CD4-positive, alpha-beta T cell treated with Interleukin-6 at 100 ng/mL for 8 hours (primary cell): ENCODE results near the gene ATF3.
A peak's percentile ranks its signal among the peaks of the same experiment; 100 is the strongest.

Experiments used
- DNase-seq: peaks from one replicate; pipeline ENCODE4 v3.0.0-alpha.2; 2020; ENCODE audit warnings: mixed read lengths, low spot score

Gene ATF3

DNA sequence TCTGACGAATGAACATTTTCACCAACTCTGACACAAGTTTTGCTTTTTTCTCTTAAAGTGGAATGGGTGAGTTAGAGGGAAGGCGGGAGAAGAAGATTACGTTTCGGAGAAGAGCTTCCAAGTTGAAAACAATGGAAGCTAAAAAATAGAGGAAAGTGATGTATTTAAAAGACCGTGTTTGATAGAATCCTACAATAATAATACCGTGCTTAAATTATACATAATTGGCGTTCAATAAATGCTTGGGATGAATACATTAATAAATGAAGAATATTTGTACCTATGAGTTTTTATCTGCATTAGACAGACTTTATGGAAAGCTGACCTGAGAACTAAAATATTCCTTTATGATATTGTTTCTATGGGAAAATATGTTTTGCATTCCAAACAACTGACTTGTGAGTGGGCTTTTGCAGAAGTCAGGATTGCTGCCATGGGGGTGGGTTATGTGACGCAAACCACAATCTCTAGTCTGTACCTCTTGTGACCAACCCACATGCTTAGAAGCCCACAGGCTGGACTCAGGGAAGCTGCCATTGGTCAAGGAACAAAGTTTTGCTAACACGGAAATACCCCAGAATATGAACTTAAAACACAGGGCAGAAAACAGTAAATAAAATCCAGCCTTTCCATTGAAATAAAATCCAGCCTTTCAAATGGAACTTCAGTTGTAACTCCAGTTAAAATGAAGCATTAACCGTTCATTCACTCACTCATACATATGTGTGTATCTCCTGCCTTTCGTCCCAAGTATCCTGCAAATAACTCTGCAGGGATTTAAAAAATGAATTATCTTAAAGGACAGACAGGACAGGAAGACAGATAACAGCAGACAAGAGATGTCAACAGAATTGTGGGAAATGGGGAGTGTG, 21.3 kb upstream of the ATF3 start:
- DNase-seq = no peak

DNA sequence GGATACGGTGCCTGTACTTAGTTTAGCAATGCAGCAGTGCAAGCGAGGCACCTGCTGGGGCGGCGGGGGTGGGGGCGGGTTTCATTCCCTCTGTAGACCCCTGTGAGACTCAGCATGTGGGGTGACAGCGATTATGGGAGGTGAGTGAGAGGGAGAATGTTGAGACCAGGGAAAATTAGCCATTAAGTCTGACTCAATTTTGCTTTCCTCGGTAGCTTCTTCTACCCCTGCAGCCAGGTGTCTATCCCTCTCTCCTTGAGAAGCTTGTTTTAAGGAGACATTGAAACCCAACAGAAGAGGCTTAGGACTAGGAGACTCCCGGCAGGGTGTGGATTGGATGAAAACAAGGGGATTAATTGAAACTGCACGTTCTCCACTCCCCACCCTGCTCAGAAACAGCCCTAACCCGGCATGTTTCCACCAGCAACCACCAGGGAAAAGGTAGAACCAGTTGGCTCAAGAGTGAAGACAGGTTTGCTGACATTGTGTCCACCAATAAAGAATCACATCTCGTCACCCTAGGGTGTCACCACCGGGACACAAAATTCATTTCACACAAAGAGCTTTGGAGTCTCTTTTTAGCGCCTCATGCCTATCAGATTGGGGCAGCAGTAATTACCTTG, 20.6 kb upstream of the ATF3 start:
- no peak for DNase-seq

DNA sequence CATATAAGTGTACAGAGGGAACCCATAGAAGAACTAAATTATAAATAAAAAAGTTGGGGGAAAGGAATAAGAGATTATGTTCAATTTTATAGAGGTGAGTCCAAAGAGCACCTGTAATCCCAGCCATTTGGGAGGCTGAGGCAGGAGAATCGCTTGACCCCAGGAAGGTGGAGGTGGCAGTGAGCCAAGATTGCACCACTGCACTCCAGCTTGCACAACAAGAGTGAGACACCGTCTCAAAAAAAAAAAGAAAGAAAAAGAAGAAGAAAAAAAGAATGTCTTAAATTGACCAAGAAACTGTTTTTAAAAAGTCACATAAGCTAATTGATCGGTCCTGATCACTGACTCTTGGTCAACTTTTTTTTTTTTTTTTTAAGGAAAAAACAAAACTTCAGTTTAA, 19.1 kb upstream of the ATF3 start:
- DNase-seq = no peak

DNA sequence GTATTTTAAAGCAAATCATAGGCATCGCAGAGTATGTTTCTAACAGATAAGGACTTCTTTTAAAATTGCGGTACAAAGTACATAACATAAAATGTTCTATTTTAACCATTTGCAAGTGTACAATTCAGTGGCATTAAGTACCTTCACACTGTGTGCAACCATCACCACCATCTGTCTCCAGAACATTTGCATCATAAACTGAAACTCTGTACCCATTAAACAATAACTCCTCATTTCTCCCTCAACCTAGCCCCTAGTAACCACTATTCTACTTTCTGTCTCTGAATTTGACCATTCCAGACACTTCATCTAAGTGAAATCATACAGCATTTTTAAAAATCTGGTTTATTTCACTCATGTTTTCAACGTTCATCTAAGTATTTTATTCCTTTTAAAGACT, 16.6 kb upstream of the ATF3 start:
- no peak for DNase-seq

DNA sequence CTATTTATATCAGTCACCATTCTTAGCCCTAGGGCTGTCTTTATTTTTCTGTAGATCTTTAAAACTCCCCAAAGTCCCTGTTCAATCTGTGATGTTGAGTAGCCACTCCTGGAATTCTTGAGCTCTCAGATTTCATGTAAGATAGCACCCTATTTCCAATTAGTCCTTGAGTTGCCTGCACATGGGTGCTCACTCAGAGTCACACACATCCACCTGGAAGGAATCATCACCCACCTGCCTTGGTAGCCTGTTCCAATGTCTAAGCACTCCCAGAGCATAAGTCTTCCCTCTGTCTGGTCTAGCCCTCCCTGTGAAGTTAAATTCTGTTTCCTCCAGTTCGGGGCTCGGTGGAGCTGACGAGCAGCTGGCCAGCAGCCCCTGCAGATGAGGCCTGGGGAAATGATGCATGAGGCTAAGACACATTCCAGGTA, 14.7 kb upstream of the ATF3 start:
- no peak for DNase-seq

DNA sequence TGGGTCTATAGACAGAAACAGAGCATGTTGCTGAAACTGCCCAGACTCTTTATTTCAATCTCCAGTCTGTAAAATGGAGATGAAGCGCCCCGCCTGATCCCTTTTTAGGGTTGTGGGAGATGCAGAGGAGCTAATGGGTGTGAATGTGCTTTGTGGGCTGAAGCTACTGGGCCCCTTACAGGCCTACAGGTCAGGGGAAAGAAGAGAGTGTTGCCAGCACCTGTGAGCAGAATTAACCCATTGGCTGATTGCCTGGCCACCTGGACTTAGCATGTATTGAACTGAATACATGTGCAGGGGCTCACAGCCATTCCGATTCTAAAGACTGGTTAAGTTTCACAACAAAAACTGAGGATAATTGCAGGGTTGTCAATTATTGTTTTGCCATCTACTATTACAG, 13.9 kb upstream of the ATF3 start:
- DNase-seq = no peak

DNA sequence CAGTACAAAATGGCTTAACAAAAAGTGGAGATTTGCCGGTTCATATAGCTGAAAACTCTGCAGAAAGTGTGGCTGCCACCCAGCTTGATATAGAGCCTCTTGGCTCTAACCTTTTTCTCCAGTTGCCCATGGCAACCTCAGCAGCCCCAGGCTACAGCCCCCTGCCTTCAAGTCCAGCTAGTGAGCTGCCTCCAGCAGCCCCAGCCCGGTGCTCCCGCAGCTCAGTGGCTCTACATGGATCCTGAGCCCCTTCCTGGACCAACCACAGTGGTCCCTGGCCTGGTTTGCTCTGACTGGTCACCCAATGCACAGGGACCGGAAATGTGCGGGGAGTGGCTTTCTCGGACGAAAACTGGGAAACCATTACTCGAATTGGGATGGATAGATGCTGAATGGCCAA, 13.3 kb upstream of the ATF3 start:
- DNase-seq = no peak

DNA sequence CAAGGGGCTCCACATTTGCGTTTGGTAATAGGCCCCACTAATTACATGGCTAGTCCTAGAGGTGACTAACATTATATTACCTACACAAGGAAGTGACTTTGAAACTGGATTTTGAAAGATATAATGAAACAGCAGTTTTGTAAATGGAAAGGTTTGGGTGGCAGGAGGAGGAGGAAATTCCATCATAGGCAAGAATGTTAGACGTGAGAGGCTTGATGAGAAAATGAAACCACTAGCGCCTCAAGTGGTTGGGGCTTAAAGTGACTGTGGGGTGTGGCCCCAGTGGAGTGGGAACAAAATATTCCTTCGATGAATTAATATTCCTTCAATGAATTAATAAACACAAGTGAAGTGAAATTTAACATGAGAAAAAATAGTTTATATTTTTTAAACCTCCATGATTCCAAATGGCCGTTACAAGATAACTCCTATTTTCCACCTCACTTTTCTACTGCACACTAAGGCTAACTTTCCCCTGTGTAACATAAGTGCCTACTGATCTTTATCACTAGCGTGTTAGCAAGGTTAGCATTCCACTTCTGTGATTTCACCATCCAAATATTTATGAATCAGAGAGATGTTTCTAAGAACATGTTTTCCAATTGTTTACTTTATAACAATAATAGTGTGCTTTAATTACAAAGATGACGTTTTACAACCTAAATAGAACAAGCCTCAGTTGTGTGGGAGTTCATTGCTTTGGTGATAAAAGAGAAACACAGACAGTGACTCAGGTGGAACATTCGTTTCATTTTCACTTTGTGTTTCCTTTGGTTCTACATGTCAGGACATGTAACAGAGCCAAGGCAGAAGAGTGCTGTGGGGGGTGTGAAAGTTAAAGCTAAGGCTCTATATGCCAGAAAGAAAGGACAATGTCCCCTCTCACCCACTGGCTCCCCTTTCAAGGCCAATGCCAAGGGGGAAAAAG, 12.5 kb upstream of the ATF3 start:
- DNase-seq = peak; percentile 54

DNA sequence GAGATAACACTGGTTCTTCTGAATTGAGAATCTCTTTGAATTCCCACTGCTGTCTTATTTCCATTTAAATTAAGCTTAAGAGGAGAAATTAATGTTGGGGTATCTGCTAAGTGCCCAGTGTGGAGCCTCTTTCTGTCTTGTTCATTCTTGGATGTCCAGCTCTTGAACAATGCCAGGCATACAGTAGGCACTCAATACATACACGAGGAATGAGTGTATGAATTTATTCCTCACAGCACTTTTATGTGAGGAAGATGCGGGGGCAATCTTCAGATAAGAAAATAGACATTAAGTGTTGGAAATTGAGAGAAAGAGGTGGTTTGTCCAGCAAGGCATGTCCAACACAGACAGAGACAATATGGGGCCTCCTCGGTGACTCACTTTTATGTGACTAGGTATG, 11.8 kb upstream of the ATF3 start:
- DNase-seq = no peak

DNA sequence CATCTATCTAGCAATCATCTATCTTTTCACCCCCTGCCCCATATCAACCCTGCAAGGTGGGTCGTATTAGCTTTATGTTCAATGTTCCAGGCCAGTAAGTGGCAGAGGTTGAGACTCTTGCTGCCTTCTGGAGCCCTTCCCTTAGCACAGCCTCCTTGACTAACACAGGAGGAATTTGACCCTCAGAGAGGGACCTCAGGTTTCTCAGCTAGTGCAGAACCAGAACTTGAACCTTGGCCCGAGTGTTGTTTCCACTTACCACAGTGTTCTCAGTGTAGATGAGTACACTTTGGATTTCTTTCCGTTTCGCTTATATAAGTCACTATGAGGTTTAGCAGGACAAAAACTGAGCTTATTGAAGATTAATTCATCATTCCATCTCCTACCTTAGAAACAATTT, 11.1 kb upstream of the ATF3 start:
- DNase-seq = no peak

DNA sequence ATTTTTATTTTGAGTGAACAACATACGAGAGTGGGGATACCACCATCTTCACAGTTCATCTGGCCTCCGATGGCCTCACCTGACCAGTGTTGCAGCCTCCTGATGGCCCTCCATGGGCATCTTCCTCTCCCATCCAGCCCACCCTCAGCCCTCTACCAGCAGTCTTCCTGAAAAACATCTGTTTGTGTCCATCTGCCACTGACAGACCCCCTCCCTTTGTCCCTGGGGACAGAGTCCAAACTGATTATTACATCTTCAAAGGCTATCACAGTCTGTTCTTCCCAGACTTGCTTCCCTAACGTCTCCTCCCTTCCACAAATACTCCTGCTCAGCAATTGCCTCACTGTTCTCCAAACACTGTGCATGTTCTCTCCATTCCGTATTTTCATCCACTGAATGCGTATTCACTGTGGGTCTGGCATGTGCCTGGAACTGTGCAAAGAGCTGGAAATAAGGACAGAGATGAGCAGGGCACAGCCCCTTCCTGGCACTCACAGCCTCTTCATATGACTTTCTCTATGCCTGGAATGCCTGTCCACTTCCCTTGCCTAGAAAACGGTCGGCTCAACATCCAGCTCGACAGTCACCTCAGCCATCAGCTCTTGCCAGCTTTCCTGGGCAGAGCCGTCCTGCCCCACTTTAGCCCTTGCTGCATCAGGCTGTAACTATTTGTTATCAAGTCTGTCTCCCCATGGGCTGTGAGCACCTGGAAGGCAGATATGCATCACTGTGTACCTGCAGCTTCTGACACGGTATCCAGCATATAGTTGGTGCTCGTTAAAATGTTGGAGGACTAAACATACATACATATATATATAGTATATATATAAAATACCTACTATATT, 8.3 kb upstream of the ATF3 start:
- no peak for DNase-seq

DNA sequence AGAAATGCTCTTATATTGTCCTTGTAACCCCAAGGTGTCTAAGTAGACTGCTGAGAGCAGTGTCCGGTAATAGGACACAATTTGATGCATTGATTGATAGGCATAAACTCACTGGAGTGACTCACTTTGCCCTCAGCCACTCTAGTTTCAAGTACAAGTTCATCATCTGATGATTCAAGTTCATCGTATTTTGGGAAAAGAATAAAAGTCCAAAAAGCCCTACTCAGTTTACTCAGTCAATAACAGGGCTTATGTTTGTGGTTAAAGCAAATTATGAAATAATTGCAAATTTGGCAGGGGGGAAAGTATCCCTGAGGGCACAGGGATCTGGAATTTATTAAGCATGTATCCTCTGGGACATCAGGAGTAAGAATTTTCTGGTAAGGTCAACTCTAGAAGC, 7.6 kb upstream of the ATF3 start:
- no peak for DNase-seq

DNA sequence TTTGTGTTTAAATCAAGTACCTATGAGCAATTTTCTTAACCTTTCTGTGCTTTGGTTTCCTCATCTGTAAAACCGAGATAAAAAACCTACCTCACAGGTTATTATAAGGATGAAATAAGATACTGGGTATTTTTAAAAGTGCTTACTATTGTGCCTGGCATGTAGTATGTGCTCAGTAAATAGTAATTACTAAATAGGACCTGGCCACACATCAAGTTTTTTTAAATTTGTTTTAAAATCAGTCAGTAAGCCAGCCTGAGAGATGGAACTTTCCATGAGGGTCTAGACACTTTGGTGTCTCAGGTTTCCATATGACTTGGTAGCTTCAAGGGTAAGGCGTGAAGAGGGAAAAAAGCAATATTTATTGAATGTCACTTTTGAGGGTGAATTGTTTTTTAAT, 7.0 kb upstream of the ATF3 start:
- DNase-seq = no peak

DNA sequence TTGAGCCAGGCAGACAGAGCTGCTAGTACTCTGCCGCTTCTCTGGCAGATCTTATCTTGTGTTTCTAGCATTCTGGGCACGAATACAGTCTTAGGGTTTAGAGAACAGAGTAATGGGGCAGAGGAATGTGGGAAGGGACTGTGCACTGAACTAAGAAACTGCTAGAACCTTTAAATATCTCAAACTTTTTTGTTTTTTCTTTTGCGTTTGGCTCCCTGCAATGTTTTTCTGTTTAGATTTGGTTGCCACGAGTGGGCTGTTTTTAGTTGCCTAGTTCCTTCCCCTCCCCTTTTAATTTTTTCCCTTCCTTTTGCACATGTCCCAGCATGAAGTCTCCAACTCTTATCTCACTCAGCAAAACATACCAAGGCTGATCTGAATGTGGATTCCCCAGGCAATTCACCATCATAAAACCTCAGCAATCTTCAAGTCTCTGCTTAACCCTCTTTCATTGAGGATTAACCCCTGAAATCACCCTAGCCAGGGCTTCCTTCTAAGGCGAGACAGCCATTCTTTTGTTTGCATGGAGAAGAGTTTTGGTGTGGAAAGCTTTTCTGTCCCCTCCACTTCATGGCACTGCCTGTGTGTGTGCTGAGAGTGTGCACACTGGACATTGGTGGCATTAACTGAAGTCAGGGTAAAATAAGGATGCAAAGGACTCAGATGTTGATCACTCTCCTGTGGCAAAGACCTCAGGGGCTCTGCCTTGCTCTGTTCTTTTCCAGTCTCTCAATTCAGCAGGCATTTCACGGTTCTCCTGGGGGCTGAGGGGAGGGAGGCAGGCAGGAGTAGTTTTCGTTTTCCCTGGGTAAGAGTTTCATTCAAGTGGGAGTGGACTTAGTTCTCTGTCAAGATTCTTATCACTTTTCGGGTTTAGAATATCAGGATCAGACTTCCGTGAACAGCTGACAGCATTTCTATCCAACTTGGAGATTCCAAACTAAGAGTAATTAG, 2.8 kb upstream of the ATF3 start:
- DNase-seq = no peak

DNA sequence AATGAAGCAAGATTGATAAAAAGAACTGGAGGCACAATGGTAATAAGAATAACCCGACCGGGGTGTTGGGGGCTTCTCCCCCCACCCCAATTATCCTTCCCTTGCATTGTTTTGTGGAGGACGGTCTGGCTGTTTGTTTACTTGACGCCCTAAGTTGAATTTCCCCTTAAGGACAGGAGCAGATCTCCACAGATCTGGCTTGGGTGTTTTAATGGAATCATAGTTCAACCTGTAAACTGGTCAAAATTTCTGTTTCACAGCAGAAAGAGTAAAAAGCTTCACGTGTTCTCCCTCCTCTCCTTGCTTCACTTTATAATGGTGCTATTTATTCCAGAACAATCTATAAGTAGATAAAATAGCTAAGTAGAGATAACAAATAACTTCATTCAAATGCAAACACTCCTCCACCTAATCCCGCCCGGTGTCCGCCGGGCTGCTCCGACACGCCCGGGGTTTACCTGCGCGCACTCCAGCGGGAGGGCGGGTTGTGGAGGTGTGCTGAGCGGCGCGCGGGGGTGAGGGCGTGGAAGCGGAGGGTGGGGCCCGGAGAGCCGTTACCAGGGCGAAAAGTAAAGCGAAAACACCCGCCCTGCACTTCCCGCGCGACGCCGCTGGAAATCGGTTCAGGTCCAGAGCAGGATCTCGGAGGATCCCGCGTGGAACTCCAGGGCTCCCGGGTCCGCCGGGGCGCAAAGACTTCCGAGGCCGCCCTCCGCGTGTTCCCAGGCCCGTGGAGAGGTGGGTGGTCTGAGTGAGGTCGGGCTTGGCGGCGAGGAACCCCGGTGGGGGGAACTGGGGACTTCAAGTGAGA, 2.0 kb upstream of the ATF3 start:
- DNase-seq = peak; percentile 47

DNA sequence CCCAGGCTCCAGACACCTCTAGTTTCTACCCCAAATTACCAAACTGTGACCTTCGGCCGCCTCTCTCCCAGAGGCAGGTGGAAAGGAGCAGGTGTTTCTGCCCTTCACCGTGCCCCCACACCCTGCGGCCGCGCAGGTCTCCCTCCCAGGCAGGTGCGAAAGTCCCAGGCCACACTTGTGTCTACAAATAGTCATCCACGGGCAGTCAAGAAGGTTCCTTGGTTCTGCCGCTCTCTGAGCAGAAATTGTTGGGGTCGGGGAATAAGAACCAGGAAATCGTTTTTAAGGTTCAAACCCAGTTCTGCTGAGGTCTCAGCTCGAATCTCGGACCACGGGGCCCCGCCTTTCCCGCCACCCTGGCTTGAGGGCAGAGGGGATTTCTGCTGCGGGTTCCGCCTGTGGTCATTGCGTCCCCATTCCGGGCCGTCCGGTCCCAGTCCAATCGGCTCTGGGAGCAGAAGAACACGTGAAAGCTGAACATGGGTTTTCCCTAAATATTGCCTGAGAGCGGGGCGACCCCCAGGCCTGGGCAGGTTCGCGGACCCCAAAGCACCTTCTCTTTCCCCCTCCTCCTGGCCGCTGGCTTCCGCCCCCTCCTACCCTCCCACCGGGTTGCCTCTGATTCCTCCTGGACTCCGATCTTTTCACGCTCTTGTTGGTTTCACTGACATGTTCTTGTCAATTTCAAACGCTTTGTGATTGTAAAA, 1.2 kb upstream of the ATF3 start:
- no peak for DNase-seq

DNA sequence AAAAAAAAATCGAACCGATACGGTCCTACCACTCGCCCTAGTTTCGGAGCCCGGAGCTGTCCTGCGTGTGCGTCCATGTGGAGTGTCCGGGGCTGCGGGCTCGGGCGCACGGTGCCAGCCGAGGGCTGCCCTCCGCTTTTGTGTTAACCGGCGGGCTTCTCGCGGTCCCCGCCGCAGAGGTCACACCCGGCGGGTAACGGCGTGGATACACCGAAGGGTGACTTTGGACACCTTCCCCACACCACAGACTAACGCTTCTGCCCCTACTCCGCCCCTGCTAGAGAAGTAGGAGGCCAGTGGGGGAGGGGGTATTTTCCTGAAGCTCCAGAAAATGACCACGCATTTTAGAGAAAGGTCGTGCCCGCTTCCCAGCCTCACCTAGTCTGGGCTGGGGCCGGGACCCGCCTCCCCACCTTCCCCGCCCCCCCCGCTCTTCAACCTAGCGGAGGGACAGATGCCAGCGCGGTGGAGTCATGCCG, 609 bp upstream of the ATF3 start:
- no peak for DNase-seq

DNA sequence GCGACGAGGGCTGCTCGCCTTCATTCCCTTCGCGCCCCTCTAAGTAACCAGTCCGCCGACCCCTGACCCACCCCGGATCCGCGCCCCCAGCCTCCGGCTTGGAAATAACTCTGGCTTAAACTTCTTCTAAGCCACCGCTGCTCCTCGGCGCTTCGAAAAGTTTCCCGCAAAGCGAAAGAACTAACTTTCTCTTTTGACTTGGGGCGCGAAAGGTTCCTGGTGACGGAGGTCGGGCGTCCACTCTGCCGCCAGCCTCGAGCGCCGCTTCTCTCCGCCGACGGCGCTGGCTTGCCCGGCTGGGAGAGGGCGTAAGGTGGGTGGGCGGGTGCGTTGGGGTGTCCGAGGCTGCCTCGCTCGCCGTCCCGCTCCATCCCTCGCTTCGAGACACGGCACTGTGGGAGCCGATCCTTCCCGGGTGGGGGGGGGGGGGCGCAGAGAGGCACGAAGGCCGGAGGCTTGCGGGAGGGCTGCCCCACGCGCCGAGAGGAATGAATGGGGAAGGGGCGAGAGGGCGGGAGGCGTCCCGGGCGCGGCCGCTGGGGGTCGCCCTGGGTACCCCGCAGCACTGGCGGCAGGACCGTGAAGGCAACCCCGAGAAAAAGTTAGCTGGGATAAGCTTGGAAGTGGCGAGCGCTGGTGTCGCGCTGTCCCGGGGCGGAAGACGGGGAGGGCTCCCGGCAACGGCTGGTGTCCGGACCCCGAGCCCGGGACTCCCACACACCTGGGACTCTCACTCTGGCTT, 569 bp downstream of the ATF3 start:
- peak; percentile 32 for DNase-seq
